Suprapubic skin (tissue), 4 donors: ENCODE results near the gene PIK3AP1. TPM values are rescaled to one million over a fixed set of nuclear protein-coding genes. Genes with fewer than 3 reads are reported as not detected.

Experiments
- DNase-seq, 2 donors: peaks; one replicate each; pipeline ENCODE4 v3.0.0-alpha.2; 2019; ENCODE audit warnings: low spot score in 2 of 2
- H3K27ac ChIP-seq: fragments of 200-600 bp; sonication (generic); one replicate; pipeline ENCODE4 v1.5.1; 2019
- H3K27me3 ChIP-seq: fragments of 200-600 bp; sonication (generic); one replicate; pipeline ENCODE4 v1.5.1; 2019
- H3K36me3 ChIP-seq: fragments of 200-600 bp; sonication (generic); one replicate; pipeline ENCODE4 v1.5.1; 2019
- H3K4me1 ChIP-seq: fragments of 200-600 bp; sonication (generic); one replicate; pipeline ENCODE4 v1.5.1; 2019
- H3K4me3 ChIP-seq: fragments of 200-600 bp; sonication (generic); one replicate; pipeline ENCODE4 v1.5.1; 2019; ENCODE audit warnings: mild to moderate bottlenecking
- H3K9me3 ChIP-seq: fragments of 200-600 bp; sonication (generic); one replicate; pipeline ENCODE4 v1.5.1; 2019
- EP300 ChIP-seq: sonication (generic); formaldehyde crosslinking; IDR thresholded peaks from one replicate; pipeline ENCODE4 v1.6.1; 2017; ENCODE audit warnings: antibody characterized with exemption
- POLR2A ChIP-seq, 2 donors: fragments of 450-650 bp; IDR thresholded peaks; one replicate each; pipeline ENCODE4 v1.6.1; 2017; ENCODE audit warnings: antibody characterized with exemption in 2 of 2, mild to moderate bottlenecking in 2 of 2, moderate library complexity in 2 of 2
- POLR2AphosphoS5 ChIP-seq, 3 donors: sonication (generic); formaldehyde crosslinking; IDR thresholded peaks; one replicate each; pipeline ENCODE4 v1.6.1; 2017; ENCODE audit warnings: antibody characterized with exemption in 3 of 3
- WGBS: methylation state at CpG from one replicate; pipeline ENCODE4 v1.1.5; 2018; 5-methylcytosine and 5-hydroxymethylcytosine counted together
- total RNA-seq, 4 donors: library from RNA; depleted of rRNA; stranded (reverse); fragments of >200 nt; gene quantifications; one replicate each; pipeline ENCODE4 v1.1.0, GENCODE V29; 2016
- TF ChIP-seq, protein P1 (sequence below), 2 donors: fragments of 200-600 bp in 1 of 2; fragments of 450-650 bp in 1 of 2; sonication (generic) in 1 of 2; IDR thresholded peaks; one replicate each; pipeline ENCODE4 v1.5.1; 2016 to 2019; ENCODE audit warnings: antibody characterized with exemption in 2 of 2, mild to moderate bottlenecking in 1 of 2, moderate library complexity in 1 of 2

Gene PIK3AP1
- total RNA-seq, 4 donors from 2014 or later = 2.2 to 5.6 (median 4.0) TPM

DNA sequence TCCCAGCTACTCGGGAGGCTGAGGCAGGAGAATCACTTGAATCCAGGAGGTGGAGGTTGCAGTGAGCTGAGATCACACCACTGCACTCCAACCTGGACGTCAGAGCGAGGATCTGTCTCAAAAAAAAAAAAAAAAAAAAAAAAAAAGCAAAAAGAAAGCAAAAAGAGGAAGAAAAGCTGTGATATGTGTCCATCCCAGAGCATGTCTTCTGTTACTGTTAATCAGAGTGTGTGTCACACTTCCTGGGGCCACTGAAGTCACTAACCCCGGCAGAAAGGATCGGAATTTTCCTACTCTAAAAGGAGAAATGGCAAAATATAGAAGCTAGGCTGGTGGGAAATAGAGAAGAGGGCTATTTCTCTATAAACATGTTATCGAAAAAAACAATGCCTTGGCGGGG lies 11.9 kb downstream of the PIK3AP1 start:
- no peak for DNase-seq
- Histone ChIP-seq H3K27ac (no peak overlapping the region), H3K4me3 (no peak overlapping the region), H3K27me3 (no peaks in the 10 kb centered on the region), H3K4me1 (no peaks in the 10 kb centered on the region), H3K9me3 (no peaks in the 10 kb centered on the region), H3K36me3 (no peaks in the 10 kb centered on the region)
- 79% methylated on average over 7 of the region's 7 CpGs for WGBS
- TF ChIP-seq POLR2A (IDR thresholded peaks at IDR 0.05) (no peak), EP300 (no peak), POLR2AphosphoS5 (IDR thresholded peaks at IDR 0.05) (no peak)
- TF ChIP-seq, protein P1, sequence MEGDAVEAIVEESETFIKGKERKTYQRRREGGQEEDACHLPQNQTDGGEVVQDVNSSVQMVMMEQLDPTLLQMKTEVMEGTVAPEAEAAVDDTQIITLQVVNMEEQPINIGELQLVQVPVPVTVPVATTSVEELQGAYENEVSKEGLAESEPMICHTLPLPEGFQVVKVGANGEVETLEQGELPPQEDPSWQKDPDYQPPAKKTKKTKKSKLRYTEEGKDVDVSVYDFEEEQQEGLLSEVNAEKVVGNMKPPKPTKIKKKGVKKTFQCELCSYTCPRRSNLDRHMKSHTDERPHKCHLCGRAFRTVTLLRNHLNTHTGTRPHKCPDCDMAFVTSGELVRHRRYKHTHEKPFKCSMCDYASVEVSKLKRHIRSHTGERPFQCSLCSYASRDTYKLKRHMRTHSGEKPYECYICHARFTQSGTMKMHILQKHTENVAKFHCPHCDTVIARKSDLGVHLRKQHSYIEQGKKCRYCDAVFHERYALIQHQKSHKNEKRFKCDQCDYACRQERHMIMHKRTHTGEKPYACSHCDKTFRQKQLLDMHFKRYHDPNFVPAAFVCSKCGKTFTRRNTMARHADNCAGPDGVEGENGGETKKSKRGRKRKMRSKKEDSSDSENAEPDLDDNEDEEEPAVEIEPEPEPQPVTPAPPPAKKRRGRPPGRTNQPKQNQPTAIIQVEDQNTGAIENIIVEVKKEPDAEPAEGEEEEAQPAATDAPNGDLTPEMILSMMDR (IDR thresholded peaks at IDR 0.05) = no peak

DNA sequence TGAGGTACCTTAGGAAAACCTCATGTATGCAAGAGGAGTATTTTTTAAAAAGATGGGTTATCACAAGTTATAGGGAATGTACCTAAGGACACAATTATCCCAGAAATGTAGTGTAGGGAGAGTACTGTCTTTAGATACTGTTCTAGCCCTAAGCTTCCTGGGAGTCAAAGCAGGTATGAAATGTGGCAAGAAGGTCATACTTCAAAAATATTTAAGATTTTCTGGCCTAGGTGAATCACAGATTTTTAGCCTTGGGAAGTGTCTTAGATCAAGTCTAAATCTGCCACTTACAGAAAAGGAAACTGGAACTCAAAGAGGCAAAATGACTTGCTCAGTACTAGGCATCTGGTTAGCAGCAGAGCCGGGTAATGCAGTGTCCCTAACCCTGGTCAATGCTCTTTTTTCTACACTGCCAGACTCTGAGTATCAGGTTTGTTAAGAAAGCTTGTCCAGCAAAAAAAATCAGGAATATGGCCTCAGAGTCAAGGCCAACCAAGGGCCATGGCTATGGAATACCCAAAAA lies 13.9 kb downstream of the PIK3AP1 start:
- Histone ChIP-seq H3K27me3 (no peaks in the 10 kb centered on the region), H3K36me3 (no peaks in the 10 kb centered on the region), H3K4me1 (no peaks in the 10 kb centered on the region), H3K4me3 (no peak overlapping the region), H3K27ac (no peak overlapping the region), H3K9me3 (no peaks in the 10 kb centered on the region)
- TF ChIP-seq, protein P1 (IDR thresholded peaks at IDR 0.05) = no peak
- no peak for TF ChIP-seq EP300
- no peak for TF ChIP-seq POLR2A (IDR thresholded peaks at IDR 0.05)
- TF ChIP-seq POLR2AphosphoS5 (IDR thresholded peaks at IDR 0.05) = no peak
- no peak for DNase-seq
- WGBS = 64% methylated on average over 1 of the region's 1 CpG

DNA sequence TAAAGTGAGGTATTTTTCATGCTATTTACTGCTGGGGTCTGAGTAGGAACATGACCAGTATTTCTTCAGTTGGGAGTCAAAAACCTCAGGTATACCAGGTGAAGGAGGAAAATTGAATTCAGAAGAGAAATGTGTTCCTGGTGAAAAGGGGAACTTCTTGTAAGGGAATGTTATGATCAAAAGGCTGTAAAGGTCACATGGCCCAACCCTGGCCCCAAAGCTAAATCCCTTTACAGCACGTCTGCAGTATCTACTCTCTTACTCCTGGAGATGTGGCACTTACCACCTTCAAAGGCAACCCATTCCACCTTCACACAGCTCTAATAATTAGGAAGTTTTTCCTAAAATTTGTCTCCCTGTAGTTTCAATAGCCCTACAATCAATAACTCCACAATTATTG lies 15.2 kb downstream of the PIK3AP1 start:
- WGBS = 35% methylated on average over 1 of the region's 1 CpG
- TF ChIP-seq EP300 (no peak), POLR2A (IDR thresholded peaks at IDR 0.05) (no peak), POLR2AphosphoS5 (IDR thresholded peaks at IDR 0.05) (no peak)
- TF ChIP-seq, protein P1 (IDR thresholded peaks at IDR 0.05) = no peak
- H3K27me3 ChIP-seq = no peaks in the 10 kb centered on the region

DNA sequence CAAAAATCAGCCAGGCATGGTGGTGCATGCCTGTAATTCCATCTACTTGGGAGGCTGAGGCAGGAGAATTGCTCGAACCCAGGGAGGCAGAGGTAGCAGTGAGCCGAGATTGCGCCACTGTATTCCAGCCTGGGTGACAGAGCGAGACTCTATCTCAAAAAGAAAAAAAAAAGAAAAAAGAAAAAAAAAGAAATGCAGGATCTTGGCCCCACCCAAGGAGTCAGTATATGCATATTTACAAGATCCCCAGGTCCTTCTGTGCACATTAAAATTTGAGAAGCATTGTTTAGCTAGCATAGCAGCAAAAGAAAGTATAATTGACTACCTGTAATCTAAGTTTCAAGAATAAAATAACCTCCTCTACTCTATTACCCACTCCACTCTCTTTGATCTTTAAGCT lies 15.8 kb downstream of the PIK3AP1 start:
- Histone ChIP-seq H3K27ac (no peak overlapping the region), H3K4me3 (no peak overlapping the region), H3K36me3 (no peaks in the 10 kb centered on the region), H3K27me3 (no peaks in the 10 kb centered on the region), H3K9me3 (no peaks in the 10 kb centered on the region), H3K4me1 (no peaks in the 10 kb centered on the region)
- 90% methylated on average over 4 of the region's 4 CpGs for WGBS
- TF ChIP-seq EP300 = no peak
- no peak for TF ChIP-seq POLR2AphosphoS5 (IDR thresholded peaks at IDR 0.05)
- TF ChIP-seq, protein P1 (IDR thresholded peaks at IDR 0.05) = no peak
- no peak for TF ChIP-seq POLR2A (IDR thresholded peaks at IDR 0.05)
- no peak for DNase-seq

More for the DNA sequence above, 15.2 kb downstream of the PIK3AP1 start:
- no peaks in the 10 kb centered on the region for H3K36me3 ChIP-seq
- DNase-seq = no peak
- H3K4me3 ChIP-seq = no peak overlapping the region
- no peak overlapping the region for H3K27ac ChIP-seq
- H3K4me1 ChIP-seq = no peaks in the 10 kb centered on the region
- H3K9me3 ChIP-seq = no peaks in the 10 kb centered on the region

DNA sequence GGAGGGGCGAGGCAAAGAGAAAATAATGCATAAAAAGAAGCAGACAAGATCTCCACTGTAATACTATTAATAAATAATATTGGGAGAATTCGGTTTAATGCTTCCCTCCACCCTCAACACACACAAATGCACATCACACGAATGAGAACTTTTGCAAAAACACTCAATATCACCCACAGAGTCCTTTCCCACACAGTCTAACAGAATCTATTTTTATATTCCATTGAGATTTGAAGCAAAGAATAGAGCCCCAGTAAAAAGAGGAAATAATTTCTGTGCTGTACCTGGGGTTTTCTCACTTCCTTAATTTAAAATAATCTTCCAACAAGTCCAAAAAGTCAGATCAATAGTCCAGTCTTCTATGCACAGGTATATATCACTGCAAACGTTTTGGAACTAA lies 17.0 kb downstream of the PIK3AP1 start:
- H3K4me3 ChIP-seq = no peak overlapping the region
- DNase-seq = no peak
- no peaks in the 10 kb centered on the region for H3K36me3 ChIP-seq
- H3K4me1 ChIP-seq = no peaks in the 10 kb centered on the region
- no peaks in the 10 kb centered on the region for H3K9me3 ChIP-seq
- no peaks in the 10 kb centered on the region for H3K27me3 ChIP-seq
- TF ChIP-seq EP300 = no peak
- TF ChIP-seq, protein P1 (IDR thresholded peaks at IDR 0.05) = no peak
- H3K27ac ChIP-seq = no peak overlapping the region
- 62% methylated on average over 4 of the region's 4 CpGs for WGBS
